Measurements from ENCODE around the gene SMIM10L2A.

- TF ChIP-seq, protein P1, sequence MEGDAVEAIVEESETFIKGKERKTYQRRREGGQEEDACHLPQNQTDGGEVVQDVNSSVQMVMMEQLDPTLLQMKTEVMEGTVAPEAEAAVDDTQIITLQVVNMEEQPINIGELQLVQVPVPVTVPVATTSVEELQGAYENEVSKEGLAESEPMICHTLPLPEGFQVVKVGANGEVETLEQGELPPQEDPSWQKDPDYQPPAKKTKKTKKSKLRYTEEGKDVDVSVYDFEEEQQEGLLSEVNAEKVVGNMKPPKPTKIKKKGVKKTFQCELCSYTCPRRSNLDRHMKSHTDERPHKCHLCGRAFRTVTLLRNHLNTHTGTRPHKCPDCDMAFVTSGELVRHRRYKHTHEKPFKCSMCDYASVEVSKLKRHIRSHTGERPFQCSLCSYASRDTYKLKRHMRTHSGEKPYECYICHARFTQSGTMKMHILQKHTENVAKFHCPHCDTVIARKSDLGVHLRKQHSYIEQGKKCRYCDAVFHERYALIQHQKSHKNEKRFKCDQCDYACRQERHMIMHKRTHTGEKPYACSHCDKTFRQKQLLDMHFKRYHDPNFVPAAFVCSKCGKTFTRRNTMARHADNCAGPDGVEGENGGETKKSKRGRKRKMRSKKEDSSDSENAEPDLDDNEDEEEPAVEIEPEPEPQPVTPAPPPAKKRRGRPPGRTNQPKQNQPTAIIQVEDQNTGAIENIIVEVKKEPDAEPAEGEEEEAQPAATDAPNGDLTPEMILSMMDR (IDR thresholded peaks at IDR 0.05): no peak
- TF ChIP-seq POLR2AphosphoS5 (IDR thresholded peaks at IDR 0.05): no peak
- TF ChIP-seq EP300 (IDR thresholded peaks at IDR 0.05): no peak
- no peak for TF ChIP-seq POLR2A (IDR thresholded peaks at IDR 0.05)
These were observed 37.4 kb upstream of the SMIM10L2A start for GRCh38 chrX:135384161-135384836.
